Thyroid gland (tissue), 4 donors: ENCODE results near the gene FAM153A.
"Not testable (repeated sequence)": the region's sequence is repeated elsewhere in the genome, so short reads cannot be mapped to it uniquely, and the experiment has no call there.

Experiments
- POLR2A ChIP-seq, 2 donors: fragments of 450-650 bp; IDR thresholded peaks; one replicate each; pipeline ENCODE4 v1.6.1; 2017; ENCODE audit warnings: antibody characterized with exemption in 2 of 2, mild to moderate bottlenecking in 2 of 2, moderate library complexity in 1 of 2
- TF ChIP-seq, protein P1 (sequence below), 6 experiments: fragments of 200-600 bp in 3 of 6; fragments of 450-650 bp in 3 of 6; sonication (generic) in 3 of 6; IDR thresholded peaks; one replicate each; pipeline ENCODE4 v1.5.1; 2016 to 2019; ENCODE audit warnings: antibody characterized with exemption in 6 of 6, mild to moderate bottlenecking in 2 of 6, inconsistent platforms in 1 of 6, moderate library complexity in 1 of 6

DNA sequence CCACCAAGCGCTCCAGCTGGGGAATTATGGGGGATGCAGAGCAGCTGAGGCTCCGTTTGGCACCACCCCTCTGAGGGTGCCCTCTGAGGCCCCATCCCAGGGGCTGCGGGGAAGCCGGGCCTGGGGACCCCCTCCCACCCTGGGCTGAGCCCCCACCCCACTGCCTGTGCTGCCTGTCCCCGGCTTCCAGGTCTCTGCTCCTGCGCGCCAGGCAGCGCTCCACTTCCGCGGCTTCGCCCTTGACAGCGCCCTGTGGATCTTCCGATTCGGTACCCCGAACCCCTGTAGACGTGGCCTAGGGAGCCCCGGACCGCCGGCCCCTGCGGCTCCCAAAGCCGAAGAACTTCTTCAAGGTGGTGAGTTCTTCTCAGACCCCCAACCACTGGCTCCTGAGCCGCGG lies 530 bp downstream of the FAM153A start:
- TF ChIP-seq, protein P1, sequence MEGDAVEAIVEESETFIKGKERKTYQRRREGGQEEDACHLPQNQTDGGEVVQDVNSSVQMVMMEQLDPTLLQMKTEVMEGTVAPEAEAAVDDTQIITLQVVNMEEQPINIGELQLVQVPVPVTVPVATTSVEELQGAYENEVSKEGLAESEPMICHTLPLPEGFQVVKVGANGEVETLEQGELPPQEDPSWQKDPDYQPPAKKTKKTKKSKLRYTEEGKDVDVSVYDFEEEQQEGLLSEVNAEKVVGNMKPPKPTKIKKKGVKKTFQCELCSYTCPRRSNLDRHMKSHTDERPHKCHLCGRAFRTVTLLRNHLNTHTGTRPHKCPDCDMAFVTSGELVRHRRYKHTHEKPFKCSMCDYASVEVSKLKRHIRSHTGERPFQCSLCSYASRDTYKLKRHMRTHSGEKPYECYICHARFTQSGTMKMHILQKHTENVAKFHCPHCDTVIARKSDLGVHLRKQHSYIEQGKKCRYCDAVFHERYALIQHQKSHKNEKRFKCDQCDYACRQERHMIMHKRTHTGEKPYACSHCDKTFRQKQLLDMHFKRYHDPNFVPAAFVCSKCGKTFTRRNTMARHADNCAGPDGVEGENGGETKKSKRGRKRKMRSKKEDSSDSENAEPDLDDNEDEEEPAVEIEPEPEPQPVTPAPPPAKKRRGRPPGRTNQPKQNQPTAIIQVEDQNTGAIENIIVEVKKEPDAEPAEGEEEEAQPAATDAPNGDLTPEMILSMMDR (IDR thresholded peaks at IDR 0.05), result not testable (repeated sequence)
- TF ChIP-seq POLR2A (IDR thresholded peaks at IDR 0.05), result not testable (repeated sequence)
